Middle frontal gyrus (tissue), 1 donor: ENCODE results near the gene AKAP8L.
A peak's percentile ranks its signal among the peaks of the same experiment; 100 is the strongest.

Experiments used
- DNase-seq: peaks from one replicate; pipeline ENCODE4 v3.0.0-alpha.2; 2015; ENCODE audit warnings: low spot score; ENCODE audit errors: extremely low spot score

The AKAP8L gene

DNA sequence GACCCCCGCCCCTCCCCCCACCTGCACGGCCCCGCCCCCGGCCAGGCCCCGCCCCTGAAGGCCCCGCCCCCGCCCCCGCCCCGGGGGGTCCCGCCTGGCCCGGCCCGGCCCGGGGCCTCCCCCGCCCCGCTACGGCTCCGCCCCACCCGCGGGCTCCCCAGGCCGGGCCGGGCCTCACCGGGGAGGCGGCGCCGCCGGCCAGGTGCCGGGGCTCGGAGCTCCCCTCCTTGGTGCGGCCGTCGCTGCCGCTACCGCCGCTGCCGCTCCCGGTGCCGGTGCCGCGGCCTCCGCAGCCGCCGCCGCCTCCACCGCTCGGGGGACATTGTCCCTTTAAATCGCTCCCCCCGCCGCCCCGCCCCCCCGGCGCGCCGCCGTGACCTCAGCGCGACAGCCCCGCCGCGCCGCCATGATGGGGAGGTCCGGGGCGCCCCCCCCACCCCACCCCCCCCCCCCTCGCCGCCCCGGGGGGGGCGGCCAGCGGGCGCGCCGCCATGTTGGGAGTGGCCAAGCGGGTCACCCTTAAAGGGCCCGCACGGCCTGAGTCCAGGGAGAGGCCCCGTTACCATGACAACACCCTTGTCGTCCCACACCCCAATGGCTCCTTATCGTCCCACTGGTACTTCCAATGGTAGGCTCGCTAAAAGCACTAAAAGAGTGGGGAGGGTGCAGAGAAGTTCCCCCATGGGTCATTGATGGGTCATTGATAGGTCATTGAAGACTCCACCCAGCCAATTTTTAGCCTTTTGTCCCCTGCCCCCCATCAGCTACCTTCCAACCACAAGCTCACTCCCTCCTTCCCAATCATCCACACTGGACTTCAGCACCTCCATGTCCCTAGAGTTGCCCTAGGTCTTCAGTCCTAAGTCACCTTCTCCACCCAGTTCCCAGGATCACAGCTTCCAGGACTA lies 31.1 kb upstream of the AKAP8L start, which contains the start of gene WIZ:
Gene WIZ, minus strand, starts transcription at position 337 of the 908 bp plus-strand sequence. CDS start 1,649 bp downstream, outside the sequence.
- peak; percentile 22 for DNase-seq

DNA sequence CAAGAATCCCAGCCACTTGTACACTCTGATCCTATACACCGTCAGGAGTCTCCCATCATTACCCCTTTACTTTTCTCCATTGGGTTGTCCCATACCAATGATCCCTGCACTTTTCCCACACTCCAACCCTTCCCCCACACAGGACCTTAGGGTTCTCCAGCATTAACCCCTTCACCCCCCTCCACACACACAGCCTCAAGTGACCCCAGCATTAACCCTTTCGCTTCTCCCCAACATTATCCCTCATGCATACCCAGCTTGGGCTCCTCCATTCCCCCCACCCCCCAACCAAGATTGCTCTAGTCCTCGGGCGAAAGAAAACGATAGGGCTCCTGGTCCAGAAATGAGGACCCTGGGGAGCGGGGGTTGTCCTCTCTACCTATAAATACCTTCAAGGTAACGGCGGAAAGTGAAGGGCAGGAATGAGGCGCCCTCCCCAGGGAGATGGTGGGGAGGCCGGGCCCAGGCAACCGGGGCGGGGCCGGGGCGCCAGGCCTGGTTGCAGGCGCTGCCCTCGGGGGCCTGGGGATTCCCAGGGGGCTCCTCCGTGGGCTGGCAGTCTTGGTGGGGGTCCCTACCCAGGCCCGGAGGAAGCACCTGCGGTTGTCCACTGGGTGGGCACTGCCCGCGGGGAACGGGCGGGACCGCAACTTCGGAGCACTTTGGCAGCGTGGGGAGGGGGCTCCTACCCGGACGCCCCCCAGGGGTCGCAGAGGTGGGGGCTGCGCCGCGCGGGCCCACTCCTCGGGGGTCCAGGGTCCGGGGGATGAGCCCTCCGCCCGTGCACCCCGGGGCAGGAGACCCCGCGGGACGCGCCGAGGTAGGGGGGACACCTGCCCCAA lies 30.2 kb upstream of the AKAP8L start:
- no peak for DNase-seq

DNA sequence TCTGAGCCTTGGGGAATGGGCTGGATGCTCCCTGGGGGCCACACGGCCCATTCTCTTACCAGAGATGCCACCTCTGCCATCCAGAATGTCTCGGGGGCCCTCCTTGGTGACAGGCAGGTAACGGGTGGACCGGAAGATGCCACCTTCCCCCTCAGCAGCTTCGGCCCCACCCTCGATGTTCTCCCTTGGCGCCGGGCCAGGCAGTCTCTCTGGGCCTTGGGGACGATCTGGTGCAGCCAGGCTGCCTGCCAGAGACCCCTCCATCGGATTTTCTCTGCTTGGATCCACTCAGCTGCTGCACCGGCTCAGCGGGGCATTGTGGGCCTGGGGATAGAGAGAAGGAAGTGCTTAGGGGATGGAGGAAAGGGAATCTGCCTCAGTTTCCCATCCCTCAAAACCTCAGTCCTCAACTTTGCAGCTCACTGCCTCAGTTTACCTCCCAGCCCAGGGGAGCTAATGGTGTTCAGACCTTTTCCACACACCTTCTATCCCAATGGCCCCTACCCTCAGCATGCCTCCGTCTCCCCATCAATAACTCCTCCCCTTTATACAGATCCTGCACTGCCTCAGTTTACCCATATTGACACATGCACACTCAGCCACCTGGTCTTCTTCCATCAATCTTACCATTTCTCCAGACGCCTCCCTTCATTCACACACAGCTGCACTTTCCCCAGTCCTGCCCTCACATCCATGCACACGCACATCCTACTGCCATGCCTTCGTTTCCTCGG lies 29.4 kb upstream of the AKAP8L start:
- no peak for DNase-seq

DNA sequence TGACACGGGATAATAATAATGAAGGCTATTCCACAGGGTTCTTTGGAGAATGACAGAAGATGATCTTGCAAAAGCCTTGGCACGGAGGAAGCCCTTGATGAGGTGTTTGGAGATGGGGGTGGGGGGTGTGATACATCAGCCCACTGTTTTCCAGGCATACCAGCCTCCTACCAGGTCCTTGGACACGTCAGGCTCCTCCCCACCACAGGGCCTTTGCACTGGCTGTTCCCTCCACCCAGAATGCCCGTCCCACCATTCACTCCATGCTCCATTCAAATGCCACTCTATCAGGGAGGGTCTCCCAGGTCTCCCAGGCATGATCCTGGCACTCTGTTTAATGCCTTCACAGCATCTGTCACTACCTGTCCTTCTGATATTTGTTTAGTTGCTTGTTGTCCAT lies 28.3 kb upstream of the AKAP8L start:
- no peak for DNase-seq

DNA sequence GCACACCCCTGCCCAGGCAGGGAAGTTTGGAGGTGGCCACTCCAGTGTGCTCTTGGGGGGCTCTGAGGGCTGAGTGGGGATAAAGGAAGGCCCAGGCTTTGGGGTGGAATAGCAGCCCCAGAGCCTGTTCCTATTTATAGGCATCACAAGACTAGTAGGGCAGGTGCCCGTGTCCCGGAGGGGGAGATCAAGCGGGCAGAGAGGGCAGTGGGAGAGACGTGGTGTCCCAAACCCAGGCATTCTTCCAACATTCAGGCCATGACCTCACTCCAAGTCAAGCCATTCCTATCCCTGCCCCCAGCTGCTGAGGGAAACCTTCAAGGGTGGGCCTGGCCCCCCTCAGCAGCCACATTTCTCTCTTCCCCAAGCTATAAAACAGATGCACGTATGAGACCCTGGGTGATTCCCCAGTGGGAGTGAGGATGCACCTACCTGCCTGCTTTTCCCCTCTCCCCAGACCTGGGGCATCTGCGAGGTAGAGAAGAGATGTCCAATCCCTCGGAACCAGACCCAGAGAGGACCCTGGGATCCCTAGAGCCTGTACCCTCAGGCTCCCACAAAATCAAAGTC lies 27.1 kb upstream of the AKAP8L start:
- DNase-seq = no peak

DNA sequence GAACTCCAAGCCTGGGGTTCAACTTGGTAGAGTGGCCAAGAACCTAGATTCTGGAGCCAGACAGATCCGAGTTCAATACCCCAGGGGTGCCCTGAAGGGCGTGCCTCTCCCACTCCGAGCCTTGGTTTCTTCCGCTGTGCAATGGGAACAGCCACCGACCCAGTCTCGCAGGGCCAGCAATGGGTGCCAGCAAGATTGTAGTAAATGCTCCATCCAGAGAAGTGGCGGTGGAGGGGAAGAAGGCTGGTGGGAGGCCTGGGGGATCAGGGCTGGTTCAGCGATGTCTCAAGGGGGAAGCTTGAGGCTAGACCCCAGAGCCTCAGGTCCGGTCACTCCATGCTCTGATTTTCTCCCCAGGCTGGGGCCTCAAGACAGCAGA lies 26.4 kb upstream of the AKAP8L start:
- DNase-seq = no peak

DNA sequence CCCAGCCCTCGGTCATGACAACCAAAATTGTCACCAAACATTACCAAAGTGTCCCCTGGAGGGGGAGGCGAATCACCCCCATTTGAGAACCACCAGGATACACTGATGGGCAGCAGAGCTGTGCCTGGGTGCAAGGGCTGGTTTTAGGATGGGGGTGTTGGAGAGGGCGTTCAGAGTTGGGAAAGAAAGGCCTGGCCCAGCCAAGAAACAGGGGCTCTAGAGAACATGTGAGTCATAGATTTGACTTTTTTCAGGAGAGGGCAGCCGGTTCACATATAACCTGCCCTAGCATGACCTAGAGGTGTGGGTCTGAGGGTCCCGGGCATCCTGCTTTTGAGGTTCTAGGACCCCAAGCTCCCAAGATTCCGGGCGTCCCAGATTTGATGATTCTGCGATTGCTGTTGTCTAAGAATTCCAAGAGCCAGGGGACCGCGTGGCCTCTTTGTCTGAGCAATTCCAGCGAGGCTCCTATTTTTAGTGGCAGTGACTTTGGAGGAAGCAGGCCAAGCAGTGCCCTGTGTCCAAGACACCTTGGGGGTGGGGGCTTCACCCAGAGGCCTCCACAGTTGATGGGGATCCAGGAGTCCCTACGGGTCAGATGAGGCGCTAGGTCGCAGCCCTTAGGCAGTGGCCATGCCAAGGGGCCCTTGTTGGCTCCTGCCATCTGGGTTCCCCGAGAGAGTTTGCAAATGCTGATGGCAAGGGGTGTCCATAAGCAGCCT lies 25.9 kb upstream of the AKAP8L start:
- DNase-seq = no peak

DNA sequence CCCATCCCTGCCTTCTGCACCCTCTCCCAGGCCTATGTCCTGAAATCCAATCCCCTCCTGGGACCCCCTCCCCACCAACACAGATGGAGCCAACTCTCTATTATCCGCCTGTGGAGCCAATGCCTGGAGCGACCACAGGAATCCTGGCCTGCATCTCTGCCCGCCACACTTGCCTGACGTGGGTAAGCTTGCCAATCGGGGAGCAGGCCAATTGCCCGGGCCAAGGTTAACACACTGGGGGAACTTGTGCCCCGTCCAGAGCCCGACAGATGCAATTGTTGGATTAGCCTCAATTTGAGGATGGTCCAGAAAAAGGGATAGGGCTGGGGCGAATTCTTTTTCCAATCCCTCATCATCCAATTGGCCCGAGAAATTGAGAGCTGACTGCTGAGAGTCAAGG lies 25.1 kb upstream of the AKAP8L start:
- DNase-seq = no peak

DNA sequence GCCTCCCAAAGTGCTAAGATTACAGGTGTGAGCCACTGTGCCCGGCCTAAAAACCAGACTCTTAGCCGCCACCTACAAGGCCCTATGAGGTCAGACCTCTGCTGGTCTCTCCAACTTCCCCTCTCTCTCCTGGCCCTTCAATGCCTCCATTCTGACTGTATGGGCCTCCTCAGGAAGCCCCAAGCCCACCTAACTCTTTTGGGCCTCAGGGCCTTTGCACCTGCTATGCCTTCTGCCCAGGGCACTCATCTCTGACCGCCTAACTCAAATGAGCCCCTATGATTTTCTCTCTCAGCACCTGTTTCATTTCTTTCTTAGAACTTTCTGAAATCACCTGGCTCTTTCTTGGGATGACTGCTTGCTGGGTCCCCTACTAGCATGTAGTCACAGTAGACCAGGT lies 24.5 kb upstream of the AKAP8L start:
- DNase-seq = no peak

DNA sequence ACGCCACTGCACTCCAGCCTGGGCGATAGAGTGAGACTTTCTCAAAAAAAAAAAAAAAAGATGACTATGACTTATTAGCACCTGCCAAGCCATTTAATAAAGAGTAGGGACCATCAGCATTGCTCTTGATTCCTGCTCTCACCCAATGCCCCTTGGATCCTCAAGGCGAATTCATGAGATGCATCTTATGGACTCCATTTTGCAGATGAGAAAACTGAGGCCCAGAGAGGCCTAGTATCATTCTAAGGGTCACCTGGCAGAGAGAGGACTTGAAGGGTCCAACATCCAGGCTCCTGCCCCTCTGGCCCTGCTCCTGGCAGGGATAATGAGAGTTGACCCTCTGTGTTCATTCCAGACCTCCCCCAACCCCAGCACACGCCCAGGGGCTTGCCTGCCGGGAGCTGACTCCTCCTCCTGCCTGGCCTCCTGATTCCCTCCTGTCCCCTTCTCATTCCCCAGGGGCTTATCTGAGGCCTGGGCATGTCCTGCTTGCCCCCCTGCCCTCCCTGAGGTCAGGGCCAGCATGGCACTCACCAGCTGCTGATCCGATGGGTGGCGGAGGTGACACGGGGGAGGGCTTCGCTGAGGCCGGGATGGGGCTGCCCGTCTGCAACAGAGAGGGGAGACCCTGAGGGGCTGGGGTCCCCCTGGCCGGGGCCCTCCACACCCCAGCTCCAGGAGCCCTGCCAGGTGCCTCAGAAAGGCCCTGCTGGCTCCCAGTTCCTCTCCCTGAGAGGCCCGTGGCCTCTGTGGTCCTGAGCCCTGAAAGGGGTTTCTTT lies 23.5 kb upstream of the AKAP8L start:
- no peak for DNase-seq

DNA sequence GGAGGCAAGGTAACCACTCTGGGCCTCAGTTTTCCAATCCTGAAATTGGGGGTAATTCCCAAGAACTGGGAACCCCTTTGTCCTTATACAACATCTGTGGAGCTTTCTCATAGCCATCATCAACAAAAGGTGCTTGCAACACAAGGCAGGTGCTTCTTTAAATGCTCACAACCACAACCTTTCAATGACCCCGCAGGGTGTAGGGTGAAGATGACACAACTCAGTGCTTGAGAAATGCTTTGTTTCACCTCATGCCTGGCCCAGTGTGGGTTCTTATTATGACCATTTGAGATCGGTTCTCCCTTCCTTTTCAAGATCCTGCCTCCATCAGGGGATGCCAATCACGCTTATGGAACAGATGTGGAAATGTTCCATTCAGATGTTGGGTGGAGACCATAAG lies 22.5 kb upstream of the AKAP8L start:
- no peak for DNase-seq

DNA sequence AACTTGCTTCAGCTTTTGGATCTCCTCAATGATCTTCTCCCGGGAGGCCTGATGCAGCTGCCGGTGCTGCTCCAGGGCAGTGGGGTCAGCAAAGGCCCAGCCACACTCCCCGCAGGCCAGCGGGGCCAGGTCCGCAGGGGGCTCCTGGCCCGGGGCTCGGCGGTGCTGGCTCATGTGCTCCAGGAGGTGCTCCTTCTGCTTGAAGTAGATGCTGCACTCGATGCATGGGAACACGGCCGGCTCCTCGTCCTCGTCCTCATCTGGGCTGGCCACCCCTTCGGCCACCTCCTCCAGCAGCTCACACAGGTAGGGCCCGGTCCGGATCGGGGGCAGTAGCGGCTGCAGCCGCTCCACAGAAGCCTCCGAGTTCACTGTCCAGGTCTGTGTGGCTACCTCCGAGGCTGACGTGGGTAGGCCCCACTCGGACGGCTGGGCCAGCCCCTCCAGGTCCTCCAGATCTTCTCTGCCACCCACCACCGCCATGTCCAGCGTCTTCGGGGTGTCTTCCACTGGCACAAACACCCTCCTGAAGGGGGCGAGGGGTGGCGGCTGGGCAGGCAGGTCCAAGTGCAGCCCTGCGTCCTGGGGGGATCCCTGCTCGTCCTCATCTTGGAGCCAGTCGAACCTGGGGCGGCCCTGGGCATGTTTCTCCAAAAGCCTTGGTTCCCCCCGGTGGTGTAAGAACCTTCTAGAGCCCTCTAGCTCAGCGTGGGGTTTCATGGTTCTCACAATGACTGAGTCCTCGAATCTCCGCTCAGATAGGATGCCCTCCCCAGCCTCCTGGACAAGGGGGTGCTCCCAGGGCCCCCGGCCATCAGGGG lies 21.2 kb upstream of the AKAP8L start:
- DNase-seq = no peak

DNA sequence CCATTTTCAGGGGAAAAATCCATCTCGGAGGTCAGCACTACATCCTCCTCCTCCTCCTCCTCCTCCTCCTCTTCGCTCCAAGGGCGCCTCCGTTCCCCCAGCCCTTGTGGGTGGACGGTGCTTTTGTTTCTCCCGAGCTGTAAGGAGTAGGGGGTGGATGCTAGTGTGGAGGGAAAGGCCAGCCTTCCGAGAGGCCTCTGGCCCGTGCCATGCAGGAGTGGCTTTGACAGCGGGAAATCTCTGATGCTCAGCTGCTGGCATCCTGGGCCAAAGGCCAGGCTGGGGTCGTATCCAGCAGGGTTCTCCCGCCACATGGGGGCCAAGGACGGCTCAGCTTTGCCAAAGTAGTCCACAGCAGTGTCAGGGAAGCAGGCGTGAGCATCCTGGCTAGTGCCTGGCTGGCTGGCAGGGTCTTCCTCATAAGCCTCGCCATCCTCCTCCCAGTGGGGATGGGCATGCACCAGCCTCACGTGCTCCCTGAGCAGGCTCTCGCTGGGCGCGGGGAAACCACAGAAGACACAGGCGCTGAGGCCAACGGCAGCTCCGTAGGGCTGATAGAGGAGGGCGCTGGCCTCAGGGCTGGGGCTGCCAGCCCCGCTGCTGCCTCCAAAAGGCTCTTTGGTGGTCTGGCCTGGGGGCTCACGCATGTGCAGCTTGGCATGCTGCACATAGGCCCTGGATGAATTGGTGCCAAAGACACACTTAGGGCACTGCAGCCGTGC lies 20.5 kb upstream of the AKAP8L start:
- no peak for DNase-seq

DNA sequence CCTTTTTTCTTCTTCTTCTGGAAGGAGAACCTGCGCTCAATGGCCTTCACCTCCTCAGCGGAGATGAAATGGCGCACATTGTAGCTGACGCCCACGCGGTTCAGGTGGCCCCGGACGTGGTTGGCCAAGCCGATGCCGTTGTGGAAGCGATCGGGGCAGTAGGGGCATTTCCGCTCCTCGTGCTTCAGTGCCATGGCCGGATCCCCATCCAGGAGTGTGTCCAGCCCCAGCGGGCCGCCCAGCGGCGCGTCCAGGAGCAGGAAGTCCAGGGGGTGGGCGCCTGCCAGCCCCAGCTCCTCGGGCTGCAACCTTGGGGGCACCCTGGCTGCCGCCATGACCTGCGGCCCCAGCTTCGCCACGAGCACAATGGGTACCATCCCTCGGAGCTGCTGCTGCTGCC lies 19.8 kb upstream of the AKAP8L start:
- no peak for DNase-seq

DNA sequence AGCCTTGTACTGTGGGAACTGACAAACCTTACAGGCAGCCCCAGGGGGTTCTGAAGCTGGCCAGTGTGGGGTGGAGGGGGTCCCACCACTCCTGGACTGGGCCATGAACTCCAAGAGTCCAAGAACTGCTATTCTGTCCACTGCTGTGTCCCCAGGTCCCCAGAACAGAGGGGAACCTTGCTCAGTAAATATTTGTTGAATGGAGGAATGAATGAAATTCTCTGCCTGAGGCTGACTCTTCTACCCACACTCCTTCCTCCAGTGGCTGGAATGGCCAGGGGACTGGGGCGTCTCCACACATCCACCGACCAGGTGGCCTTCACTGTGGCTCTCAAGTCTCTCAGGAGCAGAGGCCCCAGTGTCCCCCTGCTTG lies 19.3 kb upstream of the AKAP8L start:
- DNase-seq = no peak

DNA sequence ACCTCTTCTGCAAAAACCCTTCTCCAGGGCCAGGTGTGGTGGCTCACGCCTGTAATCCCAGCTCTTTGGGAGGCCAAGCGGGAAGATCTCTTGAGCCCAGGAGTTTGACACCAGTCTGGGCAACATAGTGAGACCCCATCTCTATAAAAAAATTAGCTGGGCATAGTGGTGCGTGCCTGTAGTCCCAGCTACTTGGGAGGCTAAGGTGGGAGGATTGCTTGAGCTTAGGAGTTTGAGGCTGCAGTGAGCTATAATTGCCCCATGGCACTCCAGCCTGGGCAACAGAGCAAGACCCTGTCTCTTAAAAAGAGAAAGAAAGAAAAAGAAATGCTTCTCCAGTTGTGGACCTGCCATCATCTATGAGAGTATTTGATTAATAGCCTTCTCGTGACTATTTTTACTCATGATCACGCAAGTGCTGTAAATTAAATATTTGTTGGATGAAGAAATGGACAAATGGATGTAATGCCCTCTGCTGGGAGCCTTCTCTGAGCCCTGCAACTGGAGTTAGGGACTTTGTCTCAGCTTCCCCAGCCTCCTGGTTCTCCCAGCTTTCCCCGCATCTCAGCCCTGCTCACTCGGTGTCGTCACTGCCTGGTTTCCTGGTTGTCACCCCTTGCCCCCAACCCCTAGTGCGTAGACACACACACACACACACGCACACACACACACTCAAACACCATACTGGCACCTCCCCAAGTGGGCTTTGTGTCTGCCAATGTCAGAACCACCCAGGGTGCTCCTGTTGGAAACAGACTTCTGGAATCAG lies 18.8 kb upstream of the AKAP8L start:
- DNase-seq = no peak

DNA sequence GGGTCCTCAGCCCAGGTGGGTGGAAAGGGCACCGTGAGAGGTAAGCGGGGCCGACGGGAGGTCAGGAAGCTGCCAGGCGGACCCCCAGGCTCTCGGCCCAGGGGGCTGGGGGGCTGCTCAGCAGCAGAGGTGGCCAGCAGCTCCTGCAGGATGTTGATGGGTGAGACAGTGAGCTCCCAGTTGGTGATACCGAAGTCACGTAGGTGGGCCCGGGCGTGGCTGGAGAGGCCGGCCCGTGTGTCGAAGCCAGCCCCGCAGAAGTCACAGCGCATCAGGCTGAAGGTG lies 18.0 kb upstream of the AKAP8L start:
- DNase-seq = no peak
